NB4 (cell line): ENCODE data around the gene KRI1.

ENCODE experiments used
- CTCF ChIP-seq: IDR thresholded peaks from one replicate; pipeline ENCODE4 v1.5.1; 2012; ENCODE audit warnings: low read depth, low read length
- MAX ChIP-seq: IDR thresholded peaks from 2 replicates; pipeline ENCODE4 v1.6.1; 2011; ENCODE audit warnings: low read depth, low read length
- MYC ChIP-seq: IDR thresholded peaks from 2 replicates; pipeline ENCODE4 v1.6.1; 2011; ENCODE audit warnings: low read depth, low read length
- POLR2A ChIP-seq: IDR thresholded peaks from 2 replicates; pipeline ENCODE4 v1.6.1; 2011; ENCODE audit warnings: mild to moderate bottlenecking; ENCODE audit not compliant: insufficient read length; ENCODE audit errors: extremely low read depth

GRCh38 chr19:10612499-10613119 is 46.8 kb upstream of the KRI1 start:
- no peak for TF ChIP-seq CTCF
- TF ChIP-seq MAX = no peak
- TF ChIP-seq POLR2A = no peak
- TF ChIP-seq MYC = no peak
